ENCODE measurements around the gene CRTC1. TPM values are rescaled to one million over a fixed set of nuclear protein-coding genes. Genes with fewer than 3 reads are reported as not detected.

The CRTC1 gene
- total RNA-seq, 4 donors from 2014 or later = 1.8 to 3.6 (median 2.1) TPM

DNA sequence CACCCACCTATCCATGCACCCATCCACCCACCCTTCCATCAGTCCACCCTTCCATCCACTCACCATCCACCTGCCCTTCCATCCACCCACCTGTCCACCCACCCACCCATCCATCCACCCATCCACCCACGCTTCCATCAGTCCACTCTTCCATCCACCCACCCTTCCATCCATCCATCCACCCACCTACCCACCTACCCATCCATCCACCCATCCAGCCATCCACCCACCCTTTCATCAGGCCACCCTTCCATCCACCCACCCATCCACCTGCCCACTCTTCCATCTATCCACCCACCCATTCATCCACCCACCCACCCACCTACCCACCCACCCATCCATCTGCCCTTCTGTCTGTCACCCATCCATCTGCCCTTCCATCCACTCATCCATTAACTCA is 29.6 kb upstream of the CRTC1 start:
- Histone ChIP-seq H3K36me3 (no peaks in the 10 kb centered on the region), H3K27me3 (no peaks in the 10 kb centered on the region), H3K4me3 (no peak overlapping the region), H3K27ac (no peak overlapping the region), H3K9me3 (no peaks in the 10 kb centered on the region), H3K4me1 (peaks cover 21 to 59% (median 43%) of the 10 kb centered on the region in 3 donors)
- TF ChIP-seq, protein P1, sequence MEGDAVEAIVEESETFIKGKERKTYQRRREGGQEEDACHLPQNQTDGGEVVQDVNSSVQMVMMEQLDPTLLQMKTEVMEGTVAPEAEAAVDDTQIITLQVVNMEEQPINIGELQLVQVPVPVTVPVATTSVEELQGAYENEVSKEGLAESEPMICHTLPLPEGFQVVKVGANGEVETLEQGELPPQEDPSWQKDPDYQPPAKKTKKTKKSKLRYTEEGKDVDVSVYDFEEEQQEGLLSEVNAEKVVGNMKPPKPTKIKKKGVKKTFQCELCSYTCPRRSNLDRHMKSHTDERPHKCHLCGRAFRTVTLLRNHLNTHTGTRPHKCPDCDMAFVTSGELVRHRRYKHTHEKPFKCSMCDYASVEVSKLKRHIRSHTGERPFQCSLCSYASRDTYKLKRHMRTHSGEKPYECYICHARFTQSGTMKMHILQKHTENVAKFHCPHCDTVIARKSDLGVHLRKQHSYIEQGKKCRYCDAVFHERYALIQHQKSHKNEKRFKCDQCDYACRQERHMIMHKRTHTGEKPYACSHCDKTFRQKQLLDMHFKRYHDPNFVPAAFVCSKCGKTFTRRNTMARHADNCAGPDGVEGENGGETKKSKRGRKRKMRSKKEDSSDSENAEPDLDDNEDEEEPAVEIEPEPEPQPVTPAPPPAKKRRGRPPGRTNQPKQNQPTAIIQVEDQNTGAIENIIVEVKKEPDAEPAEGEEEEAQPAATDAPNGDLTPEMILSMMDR (IDR thresholded peaks at IDR 0.05) = no peak
- TF ChIP-seq POLR2A (IDR thresholded peaks at IDR 0.05) = no peak
- WGBS, 2 donors = 73 to 83% methylated on average over 1 of the region's 1 CpG
- intact Hi-C loops (cut with DNase I) = no loop called here
- no peak for DNase-seq

GRCh38 chr19:18654469-18654868 is 29.0 kb upstream of the CRTC1 start:
- no peak for DNase-seq
- H3K27ac ChIP-seq = no peak overlapping the region
- no peaks in the 10 kb centered on the region for H3K27me3 ChIP-seq

DNA sequence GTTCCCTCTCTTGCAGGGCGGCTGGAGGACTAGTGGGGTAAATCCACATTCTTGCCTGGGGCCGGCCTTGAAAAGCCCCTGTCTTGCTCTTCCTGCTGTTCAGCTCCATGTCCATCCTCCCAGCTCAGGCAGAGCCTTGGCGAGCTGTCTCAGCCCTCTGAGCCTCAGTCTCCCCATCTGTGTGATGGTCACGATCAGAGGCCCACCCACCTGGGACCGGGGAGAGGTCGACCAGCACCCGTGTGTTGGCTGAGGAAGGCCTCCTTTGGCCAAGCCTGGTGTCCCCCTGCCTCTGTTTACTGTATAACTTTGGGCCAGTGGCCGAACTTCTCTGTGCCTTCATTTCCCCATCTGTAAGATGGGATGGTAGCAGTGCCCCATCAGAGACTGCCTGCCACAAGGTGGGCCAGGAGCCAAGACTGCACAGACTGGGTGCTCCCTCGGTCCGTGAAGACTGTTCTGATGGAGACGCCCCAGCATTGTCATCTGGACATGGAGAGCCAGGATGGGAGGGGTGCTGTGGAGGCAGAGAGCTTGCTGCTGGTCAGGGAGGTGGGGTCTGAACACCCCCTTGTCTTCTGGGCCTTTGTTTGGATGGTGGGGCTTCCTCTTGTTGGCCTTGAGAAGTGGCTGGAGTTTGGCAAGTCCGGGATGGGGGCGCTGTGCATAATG is 28.2 kb upstream of the CRTC1 start:
- 91 to 97% methylated on average over 4 to 7 of the region's 13 CpGs for WGBS, 2 donors
- Histone ChIP-seq H3K27me3 (no peaks in the 10 kb centered on the region), H3K4me3 (no peak overlapping the region), H3K4me1 (peaks cover 7 to 59% (median 42%) of the 10 kb centered on the region in 3 donors), H3K27ac (no peak overlapping the region), H3K36me3 (no peaks in the 10 kb centered on the region), H3K9me3 (no peaks in the 10 kb centered on the region)
- intact Hi-C loops (cut with DNase I) = no loop called here
- no peak for DNase-seq
- TF ChIP-seq POLR2A (IDR thresholded peaks at IDR 0.05) = no peak
- TF ChIP-seq, protein P1 (IDR thresholded peaks at IDR 0.05) = no peak

More at GRCh38 chr19:18654469-18654868, 29.0 kb upstream of the CRTC1 start:
- H3K9me3 ChIP-seq = no peaks in the 10 kb centered on the region
- H3K4me3 ChIP-seq = no peak overlapping the region
- intact Hi-C loops (cut with DNase I) = no loop called here
- TF ChIP-seq, protein P1 (IDR thresholded peaks at IDR 0.05) = no peak
- TF ChIP-seq POLR2A (IDR thresholded peaks at IDR 0.05) = no peak
- H3K4me1 ChIP-seq = peaks cover 15 to 59% (median 43%) of the 10 kb centered on the region in 3 donors
- 96% methylated on average over 7 of the region's 7 CpGs for WGBS, 2 donors
- no peaks in the 10 kb centered on the region for H3K36me3 ChIP-seq

DNA sequence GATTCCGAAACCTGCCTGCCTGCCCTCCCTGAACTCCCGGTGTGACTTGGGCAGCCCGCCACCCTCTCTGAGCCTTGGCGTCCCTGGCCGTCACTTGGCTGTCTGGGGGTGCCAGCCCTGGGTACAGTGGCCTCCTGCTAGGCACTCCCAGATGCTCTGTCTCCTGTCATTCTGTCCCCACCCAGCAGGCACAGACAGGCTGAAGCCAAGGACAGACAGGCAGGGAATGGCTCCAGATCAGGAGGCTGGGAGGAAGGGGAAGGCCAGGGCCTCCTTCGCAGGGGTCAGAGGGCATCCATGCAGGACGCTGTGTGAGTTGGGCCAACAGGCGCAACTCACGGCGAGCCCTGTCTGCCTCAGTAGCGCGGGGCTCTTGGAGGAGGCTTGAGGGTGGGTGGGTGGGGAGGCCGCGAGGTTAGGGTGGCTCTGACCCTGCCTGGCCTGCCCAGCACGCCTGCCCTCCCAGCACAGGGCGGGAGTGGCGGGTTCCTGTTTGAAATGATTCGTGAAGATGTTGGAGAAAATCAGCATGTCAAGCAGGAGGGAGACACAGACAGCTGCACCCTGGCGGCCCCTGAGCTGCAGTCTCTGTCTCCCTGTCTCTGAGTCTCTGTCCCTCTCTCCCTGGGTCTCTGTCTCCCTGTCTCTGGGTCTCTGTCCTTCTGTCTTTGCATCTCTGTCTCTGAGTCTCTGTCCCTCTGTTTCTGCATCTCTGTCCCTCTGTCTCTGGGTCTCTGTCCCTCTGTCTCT is 27.0 kb upstream of the CRTC1 start:
- no peaks in the 10 kb centered on the region for H3K9me3 ChIP-seq
- H3K27ac ChIP-seq = no peak overlapping the region
- no peaks in the 10 kb centered on the region for H3K27me3 ChIP-seq
- H3K4me1 ChIP-seq = peaks cover 6 to 59% (median 36%) of the 10 kb centered on the region in 3 donors
- 72 to 77% methylated on average over 6 to 8 of the region's 19 CpGs for WGBS, 2 donors
- no peaks in the 10 kb centered on the region for H3K36me3 ChIP-seq
- intact Hi-C loops (cut with DNase I) = no loop called here
- TF ChIP-seq POLR2A (IDR thresholded peaks at IDR 0.05) = no peak
- TF ChIP-seq, protein P1 (IDR thresholded peaks at IDR 0.05) = no peak
- no peak for DNase-seq
- H3K4me3 ChIP-seq = no peak overlapping the region
